Naive thymus-derived CD8-positive, alpha-beta T cell (primary cell): ENCODE measurements around the gene DOLPP1. TPM values are rescaled to one million over a fixed set of nuclear protein-coding genes. Genes with fewer than 3 reads are reported as not detected.

Source experiments
- ATAC-seq, 2 donors: fragments of 150-1000 bp; cut with Tn5 transposase in 1 of 2; sonication (Bioruptor Pico), chemical (Tn5 transposase) in 1 of 2; 1 replicate in 1 of 2; 2 replicates in 1 of 2; pipeline ENCODE4 v1.10.0; 2021; ENCODE audit warnings: mild to moderate bottlenecking in 2 of 2, moderate library complexity in 2 of 2
- POLR2A ChIA-PET: fragments of 350-600 bp; sonication (Branson Sonifier 250); formaldehyde crosslinking; loops from one replicate; lab custom pipeline; 2021; ENCODE audit warnings: antibody characterized with exemption; lab: Charles Lee
- DNase-seq, 10 donors: peaks; one replicate each; pipeline versions ENCODE4 v3.0.0 to v3.0.0-alpha.2; 2020 to 2022
- H3K27ac Mint-ChIP-seq, 10 donors: one replicate each; pipeline ENCODE4 v1.8.0; 2020 to 2022; ENCODE audit warnings: mild to moderate bottlenecking in 10 of 10, mixed read lengths in 10 of 10, moderate library complexity in 4 of 10, inconsistent platforms in 1 of 10
- H3K27me3 Mint-ChIP-seq, 5 donors: one replicate each; pipeline ENCODE4 v1.8.0; 2021 to 2022; ENCODE audit warnings: mixed read lengths in 5 of 5
- H3K36me3 Mint-ChIP-seq, 3 donors: one replicate each; pipeline ENCODE4 v1.8.0; 2020 to 2022; ENCODE audit warnings: mixed read lengths in 3 of 3, mild to moderate bottlenecking in 2 of 3, inconsistent platforms in 1 of 3
- H3K4me1 Mint-ChIP-seq, 4 donors: one replicate each; pipeline ENCODE4 v1.8.0; 2021 to 2022; ENCODE audit warnings: mixed read lengths in 4 of 4
- H3K4me3 Mint-ChIP-seq, 10 donors: one replicate each; pipeline ENCODE4 v1.8.0; 2020 to 2022; ENCODE audit warnings: mild to moderate bottlenecking in 10 of 10, mixed read lengths in 10 of 10, moderate library complexity in 6 of 10, inconsistent platforms in 1 of 10
- H3K9me3 Mint-ChIP-seq, 9 donors: one replicate each; pipeline ENCODE4 v1.8.0; 2020 to 2022; ENCODE audit warnings: mixed read lengths in 9 of 9, mild to moderate bottlenecking in 3 of 9, inconsistent platforms in 1 of 9, moderate library complexity in 1 of 9
- polyA plus RNA-seq, 3 donors: library from polyadenylated mRNA; unstranded; fragments of 300-500 nt; fragmentation: Illumina TruSeq; gene quantifications; one replicate each; pipeline ENCODE4 v1.2.3, GENCODE V29; 2021
- total RNA-seq, 8 experiments: library from RNA in 2 of 8; stranded (reverse) in 2 of 8; gene quantifications; one replicate each; pipeline ENCODE4 v1.2.3 and lab custom pipeline; 2021 to 2026

Gene DOLPP1
- total and polyA plus RNA-seq, 5 experiments from 2014 or later = 5.7 to 11.1 (median 7.9) TPM

DNA sequence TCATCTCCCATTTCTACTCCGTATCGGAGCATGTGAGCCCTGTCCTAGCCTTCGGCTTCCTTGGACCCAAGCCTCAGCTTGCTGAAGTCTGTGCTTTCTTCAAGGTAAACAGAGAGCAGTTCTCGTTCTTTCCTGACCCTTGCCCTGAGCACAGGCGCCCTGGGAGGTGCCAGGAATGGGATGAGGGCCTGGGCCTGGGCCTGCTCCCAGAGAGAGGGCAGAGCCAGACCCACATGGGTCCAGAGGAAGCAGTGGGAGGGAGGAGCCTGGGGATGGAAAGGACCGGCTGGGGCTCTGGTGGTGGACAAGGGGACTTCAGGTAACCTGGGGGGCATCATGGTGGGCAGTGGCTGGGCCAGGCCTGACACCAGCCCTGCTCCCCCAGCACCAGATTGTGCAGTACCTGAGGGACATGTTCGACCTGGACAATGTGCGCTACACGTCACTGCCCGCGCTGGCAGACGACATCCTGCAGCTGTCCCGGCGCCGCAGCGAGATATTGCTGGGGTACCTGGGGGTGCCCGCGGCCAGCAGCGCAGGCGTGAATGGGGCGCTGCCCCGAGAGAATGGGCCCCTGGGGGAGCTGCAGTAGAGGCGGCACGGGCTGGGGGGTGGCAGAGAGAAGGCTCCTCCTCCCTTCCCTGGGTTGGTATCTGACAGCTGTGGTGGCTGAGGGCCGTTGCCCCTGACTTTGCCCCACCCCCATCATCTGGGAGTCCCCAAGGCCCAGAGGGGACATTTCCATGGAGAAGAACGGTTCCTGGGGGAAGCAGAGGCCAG is 10.9 kb upstream of the DOLPP1 start:
- no peaks in the 10 kb centered on the region for H3K9me3 Mint-ChIP-seq
- peak overlapping the region in 6 of 10 donors; percentile 11 to 87 (median 76) for H3K4me3 Mint-ChIP-seq
- H3K4me1 Mint-ChIP-seq = peaks cover 20 to 60% (median 48%) of the 10 kb centered on the region in 4 donors
- H3K36me3 Mint-ChIP-seq = peaks cover 0 to 16% (median 0%) of the 10 kb centered on the region in 3 donors
- ATAC-seq (no peak), DNase-seq (no peak)
- peak overlapping the region; percentile 40 to 96 (median 90) for H3K27ac Mint-ChIP-seq
- POLR2A ChIA-PET = interaction anchor here (0.6 to 3.4 kb wide), 6 partner anchors 11 to 346 kb away, joined by 3 to 39 read pairs (median 5); partner anchors contain the start of genes CRAT, DOLPP1, MIGA2 and PTPA
- no peaks in the 10 kb centered on the region for H3K27me3 Mint-ChIP-seq

DNA sequence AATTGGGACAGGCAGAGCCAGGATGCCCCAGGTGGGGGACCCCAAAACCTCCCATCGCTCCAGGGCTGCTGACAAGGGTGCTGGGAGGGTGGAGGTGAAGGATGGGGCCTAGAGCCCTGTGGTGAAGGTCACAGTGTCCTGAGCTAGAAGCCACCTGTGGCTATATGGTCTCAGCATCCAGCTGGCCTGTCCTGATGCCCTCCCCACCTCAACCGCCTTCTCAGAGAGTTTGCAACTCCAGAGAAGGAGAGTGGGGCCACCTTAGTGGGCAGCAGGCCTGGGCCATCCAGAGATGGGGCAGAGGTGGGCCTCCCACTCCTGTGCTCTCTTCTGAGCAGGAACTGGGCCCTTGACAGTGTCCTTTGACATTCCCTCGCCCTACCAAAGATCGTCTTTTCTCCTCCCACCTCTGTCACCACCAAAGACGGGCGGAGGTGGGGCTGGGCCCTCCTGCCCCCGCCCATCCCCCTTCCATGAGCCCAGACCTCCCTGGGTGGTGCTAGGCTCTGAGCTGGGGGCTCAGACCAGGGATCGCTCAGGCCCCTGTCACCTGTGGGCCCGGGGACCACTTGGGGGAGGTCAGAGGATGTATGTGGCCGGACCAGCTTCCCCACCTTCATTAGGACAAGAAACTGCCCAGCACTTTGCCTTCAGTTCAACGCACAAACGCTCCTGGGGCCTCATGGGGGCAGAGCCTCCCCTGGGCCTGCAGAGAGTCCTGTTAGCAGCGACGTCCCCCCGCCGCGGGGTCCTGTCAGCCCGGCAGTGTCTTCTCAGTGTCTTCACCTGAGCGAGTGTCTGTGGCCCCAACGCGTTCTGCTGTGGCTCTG is 10.0 kb upstream of the DOLPP1 start:
- DNase-seq = no peak
- POLR2A ChIA-PET = interaction anchor here (0.6 to 3.4 kb wide), 4 partner anchors 10 to 36 kb away, joined by 3 to 39 read pairs (median 5); partner anchors contain the start of gene DOLPP1
- ATAC-seq = no peak
- peak overlapping the region in 2 of 10 donors; percentile 10 to 62 for H3K4me3 Mint-ChIP-seq
- no peaks in the 10 kb centered on the region for H3K27me3 Mint-ChIP-seq
- peaks cover 20 to 60% (median 48%) of the 10 kb centered on the region in 4 donors for H3K4me1 Mint-ChIP-seq
- H3K9me3 Mint-ChIP-seq = no peaks in the 10 kb centered on the region
- peaks cover 0 to 9% (median 0%) of the 10 kb centered on the region in 3 donors for H3K36me3 Mint-ChIP-seq
- H3K27ac Mint-ChIP-seq = peak overlapping the region in 9 of 10 donors; percentile 21 to 84 (median 40)

DNA sequence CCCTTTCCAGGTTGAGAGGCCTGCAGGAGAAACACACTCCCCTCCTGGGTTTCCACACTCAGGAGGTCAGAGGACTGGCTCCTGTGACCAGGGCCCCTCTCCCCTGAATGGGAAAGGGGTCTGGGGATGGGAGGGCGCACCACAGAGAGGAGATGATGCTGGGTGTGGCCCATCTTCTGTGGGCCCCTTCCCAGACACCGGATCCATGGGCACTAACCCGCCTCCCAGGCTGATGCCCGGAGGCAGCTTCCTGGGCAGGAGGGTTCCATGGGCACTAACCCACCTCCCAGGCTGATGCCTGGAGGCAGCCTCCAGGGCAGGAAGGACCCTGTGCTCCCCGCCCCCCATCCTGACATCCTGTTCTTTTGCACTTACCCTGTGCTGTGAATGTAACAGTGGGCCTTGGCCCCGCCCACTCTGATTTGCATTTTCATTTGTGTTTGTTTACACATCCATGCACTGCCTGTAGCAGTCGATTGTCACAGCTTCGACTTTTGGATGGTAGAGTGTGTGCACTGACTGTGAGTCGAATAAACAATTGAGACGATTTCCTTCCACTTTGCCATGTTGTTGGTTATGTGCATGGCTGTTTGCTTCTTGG is 9.3 kb upstream of the DOLPP1 start:
- H3K27ac Mint-ChIP-seq = peak overlapping the region in 9 of 10 donors; percentile 21 to 84 (median 71)
- H3K9me3 Mint-ChIP-seq = no peaks in the 10 kb centered on the region
- H3K4me3 Mint-ChIP-seq = peak overlapping the region in 5 of 10 donors; percentile 58 to 66 (median 60)
- H3K4me1 Mint-ChIP-seq = peaks cover 20 to 60% (median 48%) of the 10 kb centered on the region in 4 donors
- POLR2A ChIA-PET = interaction anchor here (0.5 to 2.1 kb wide), 6 partner anchors 10 to 1155 kb away, joined by 3 to 6 read pairs (median 3); partner anchors contain the start of genes DOLPP1, SPTAN1 and ST6GALNAC4
- no peaks in the 10 kb centered on the region for H3K27me3 Mint-ChIP-seq
- H3K36me3 Mint-ChIP-seq = peaks cover 0 to 5% (median 0%) of the 10 kb centered on the region in 3 donors
- ATAC-seq (peak in 1 of 2 donors; percentile 38), DNase-seq (peak in 7 of 10 donors; percentile 16 to 71 (median 36))

DNA sequence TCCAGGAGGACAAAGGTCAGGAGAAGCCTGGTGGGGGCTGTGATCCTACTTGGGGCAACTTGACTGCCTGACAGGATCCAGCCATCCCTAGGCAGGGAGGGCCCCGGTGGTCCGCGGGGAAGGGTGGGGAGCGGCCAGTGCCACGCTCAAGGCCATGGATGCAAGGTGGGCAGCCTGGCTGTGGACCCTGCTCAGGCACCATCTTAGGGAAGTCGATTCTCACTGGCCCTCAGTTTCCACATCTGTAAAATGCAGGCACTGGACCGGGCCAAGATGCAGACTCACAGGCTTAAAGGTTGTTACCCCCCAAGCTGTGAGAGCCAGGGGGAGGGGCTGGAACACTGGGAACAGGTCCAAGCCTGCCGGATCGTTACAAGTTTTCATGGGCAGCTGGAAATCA is 8.7 kb upstream of the DOLPP1 start:
- POLR2A ChIA-PET = interaction anchor here (0.5 to 2.1 kb wide), 4 partner anchors 9 to 1155 kb away, joined by 3 to 4 read pairs (median 3); partner anchors contain the start of genes DOLPP1, SPTAN1 and ST6GALNAC4
- Mint-ChIP-seq H3K9me3 (no peaks in the 10 kb centered on the region), H3K4me3 (peak overlapping the region in 4 of 10 donors; percentile 58 to 66 (median 60)), H3K27ac (peak overlapping the region in 9 of 10 donors; percentile 21 to 84 (median 71)), H3K27me3 (no peaks in the 10 kb centered on the region), H3K36me3 (peaks cover 0 to 2% (median 0%) of the 10 kb centered on the region in 3 donors), H3K4me1 (peaks cover 20 to 60% (median 48%) of the 10 kb centered on the region in 4 donors)
- ATAC-seq (no peak), DNase-seq (no peak)

DNA sequence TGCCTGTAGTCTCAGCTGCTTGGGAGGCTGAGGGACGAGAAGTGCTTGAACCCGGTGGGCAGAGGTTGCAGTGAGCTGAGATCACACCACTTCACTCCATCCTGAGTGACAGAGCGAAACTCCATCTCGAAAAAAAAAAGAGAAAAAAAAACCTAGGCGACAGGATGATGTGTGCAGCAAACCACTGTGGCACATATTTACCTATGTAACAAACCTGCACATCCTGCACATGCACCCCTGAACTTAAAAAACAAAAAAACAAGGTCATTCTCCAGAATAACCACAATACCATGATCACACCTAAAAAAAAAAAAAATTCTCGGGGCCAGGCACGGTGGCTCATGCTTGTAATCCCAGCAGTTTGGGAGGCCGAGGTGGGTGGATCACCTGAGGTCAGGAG is 7.5 kb upstream of the DOLPP1 start:
- H3K36me3 Mint-ChIP-seq = peaks cover 0 to under 1% (median 0%) of the 10 kb centered on the region in 3 donors
- DNase-seq (peak in 2 of 10 donors; percentile 29 to 39), ATAC-seq (no peak)
- peaks cover 19 to 56% (median 44%) of the 10 kb centered on the region in 4 donors for H3K4me1 Mint-ChIP-seq
- H3K9me3 Mint-ChIP-seq = no peaks in the 10 kb centered on the region
- H3K27ac Mint-ChIP-seq = peak overlapping the region; percentile 6 to 76 (median 53)
- H3K27me3 Mint-ChIP-seq = no peaks in the 10 kb centered on the region
- H3K4me3 Mint-ChIP-seq = no peak overlapping the region
- POLR2A ChIA-PET = interaction anchor here (2.1 kb wide), 1 partner anchor 8 kb away, joined by 4 read pairs; the partner anchor contains the start of gene DOLPP1

DNA sequence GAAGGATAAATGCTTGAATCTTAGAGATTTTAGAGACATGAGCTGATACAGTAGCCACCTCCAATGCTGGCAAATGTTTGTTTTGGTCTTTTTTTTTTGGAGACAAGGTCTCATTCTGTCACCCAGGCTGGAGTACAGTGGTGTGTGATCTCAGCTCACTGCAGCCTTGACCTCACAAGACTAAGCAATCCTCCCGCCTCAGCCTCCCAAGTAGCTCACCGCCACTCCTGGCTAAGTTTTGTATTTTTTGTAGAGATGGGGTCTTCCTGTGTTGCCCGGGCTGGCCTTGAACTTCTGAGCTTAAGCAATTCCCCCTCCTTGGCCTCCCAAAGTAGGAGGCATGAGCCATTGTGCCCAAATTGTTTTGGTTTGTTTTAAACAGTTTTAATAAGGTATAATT is 6.8 kb upstream of the DOLPP1 start:
- no peaks in the 10 kb centered on the region for H3K36me3 Mint-ChIP-seq
- no peaks in the 10 kb centered on the region for H3K27me3 Mint-ChIP-seq
- H3K27ac Mint-ChIP-seq = peak overlapping the region in 3 of 10 donors; percentile 22 to 53 (median 51)
- POLR2A ChIA-PET = no interaction called here
- no peak for ATAC-seq
- no peak for DNase-seq
- no peak overlapping the region for H3K4me3 Mint-ChIP-seq
- H3K9me3 Mint-ChIP-seq = no peaks in the 10 kb centered on the region
- peaks cover 14 to 49% (median 37%) of the 10 kb centered on the region in 4 donors for H3K4me1 Mint-ChIP-seq

DNA sequence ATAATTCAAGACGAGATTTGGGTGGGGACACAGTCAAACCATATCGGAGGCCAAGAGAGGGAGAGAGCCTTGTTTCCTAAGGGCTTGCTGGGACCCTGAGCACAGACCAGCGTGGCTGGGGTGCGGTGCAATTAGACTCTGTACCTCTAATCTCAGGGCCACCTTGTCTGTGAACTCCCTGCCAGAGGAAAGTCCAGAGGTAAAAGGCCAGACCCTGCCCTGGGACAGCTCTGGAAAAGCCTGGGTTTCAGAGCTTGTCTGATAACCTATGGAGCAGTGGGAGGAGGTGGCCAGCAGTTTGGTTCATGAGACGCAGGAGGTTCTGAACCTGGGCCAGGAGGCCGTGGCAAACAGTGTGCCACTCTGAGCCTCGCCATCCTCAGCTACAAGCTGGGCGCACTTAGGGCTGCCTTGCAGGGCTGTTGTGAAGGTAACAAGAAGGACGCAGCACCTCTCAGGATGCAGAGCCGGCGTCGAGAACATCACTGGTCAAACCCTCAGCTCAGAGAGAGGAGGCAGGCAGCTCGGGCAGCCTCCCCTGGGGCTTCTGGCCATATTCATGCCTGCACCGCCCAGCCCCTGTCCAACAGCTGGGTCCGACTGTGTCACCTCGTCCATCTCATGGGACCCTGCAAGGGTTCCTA is 4.8 kb upstream of the DOLPP1 start:
- no peak overlapping the region for H3K27ac Mint-ChIP-seq
- peaks cover 5 to 43% (median 29%) of the 10 kb centered on the region in 4 donors for H3K4me1 Mint-ChIP-seq
- ATAC-seq (no peak), DNase-seq (no peak)
- H3K27me3 Mint-ChIP-seq = no peaks in the 10 kb centered on the region
- H3K36me3 Mint-ChIP-seq = no peaks in the 10 kb centered on the region
- no peaks in the 10 kb centered on the region for H3K9me3 Mint-ChIP-seq
- POLR2A ChIA-PET = no interaction called here
- no peak overlapping the region for H3K4me3 Mint-ChIP-seq

DNA sequence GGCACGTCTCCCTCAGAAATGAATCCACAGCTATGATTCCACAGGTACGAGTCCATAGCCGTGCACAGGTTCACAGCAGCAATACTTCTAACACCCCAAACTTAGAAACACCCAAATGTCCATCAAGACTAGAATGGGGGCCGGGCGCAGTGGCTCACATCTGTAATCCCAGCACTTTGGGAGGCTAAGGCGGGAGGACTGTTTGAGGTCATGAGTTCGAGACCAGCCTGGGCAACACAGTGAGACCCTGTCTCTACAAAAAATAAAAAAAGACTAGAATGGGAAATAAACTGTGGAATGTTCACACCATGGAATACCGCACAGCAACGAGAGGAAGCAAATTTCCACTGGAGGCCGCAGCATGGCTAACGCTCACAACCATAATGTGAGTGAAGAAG is 4.3 kb upstream of the DOLPP1 start:
- H3K4me3 Mint-ChIP-seq = no peak overlapping the region
- H3K9me3 Mint-ChIP-seq = no peaks in the 10 kb centered on the region
- POLR2A ChIA-PET = no interaction called here
- DNase-seq (no peak), ATAC-seq (no peak)
- H3K27me3 Mint-ChIP-seq = no peaks in the 10 kb centered on the region
- no peaks in the 10 kb centered on the region for H3K36me3 Mint-ChIP-seq
- H3K27ac Mint-ChIP-seq = peak overlapping the region in 1 of 10 donors; percentile 48
- H3K4me1 Mint-ChIP-seq = peaks cover 5 to 40% (median 27%) of the 10 kb centered on the region in 4 donors

DNA sequence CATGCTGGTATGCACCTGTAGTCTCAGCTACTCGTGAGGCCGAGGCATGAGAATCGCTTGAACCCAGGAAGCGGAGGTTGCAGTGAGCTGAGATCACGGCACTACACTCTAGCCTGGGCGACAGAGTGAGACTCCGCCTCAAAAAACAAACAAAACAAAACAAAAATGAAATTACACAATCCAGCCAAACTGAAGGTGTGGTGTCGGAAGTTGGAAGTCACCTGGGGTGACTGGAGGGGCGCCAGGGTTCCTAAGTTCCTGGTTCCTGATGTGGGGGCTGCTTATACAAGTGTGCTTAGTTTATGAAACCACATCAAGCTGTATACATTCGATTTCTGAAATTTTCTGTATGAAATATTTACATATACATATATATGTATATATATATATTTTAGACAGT is 3.7 kb upstream of the DOLPP1 start:
- Mint-ChIP-seq H3K9me3 (no peaks in the 10 kb centered on the region), H3K27ac (no peak overlapping the region), H3K27me3 (no peaks in the 10 kb centered on the region), H3K4me1 (peaks cover 5 to 40% (median 27%) of the 10 kb centered on the region in 4 donors), H3K36me3 (no peaks in the 10 kb centered on the region), H3K4me3 (no peak overlapping the region)
- ATAC-seq = no peak
- POLR2A ChIA-PET = no interaction called here
- DNase-seq = no peak

DNA sequence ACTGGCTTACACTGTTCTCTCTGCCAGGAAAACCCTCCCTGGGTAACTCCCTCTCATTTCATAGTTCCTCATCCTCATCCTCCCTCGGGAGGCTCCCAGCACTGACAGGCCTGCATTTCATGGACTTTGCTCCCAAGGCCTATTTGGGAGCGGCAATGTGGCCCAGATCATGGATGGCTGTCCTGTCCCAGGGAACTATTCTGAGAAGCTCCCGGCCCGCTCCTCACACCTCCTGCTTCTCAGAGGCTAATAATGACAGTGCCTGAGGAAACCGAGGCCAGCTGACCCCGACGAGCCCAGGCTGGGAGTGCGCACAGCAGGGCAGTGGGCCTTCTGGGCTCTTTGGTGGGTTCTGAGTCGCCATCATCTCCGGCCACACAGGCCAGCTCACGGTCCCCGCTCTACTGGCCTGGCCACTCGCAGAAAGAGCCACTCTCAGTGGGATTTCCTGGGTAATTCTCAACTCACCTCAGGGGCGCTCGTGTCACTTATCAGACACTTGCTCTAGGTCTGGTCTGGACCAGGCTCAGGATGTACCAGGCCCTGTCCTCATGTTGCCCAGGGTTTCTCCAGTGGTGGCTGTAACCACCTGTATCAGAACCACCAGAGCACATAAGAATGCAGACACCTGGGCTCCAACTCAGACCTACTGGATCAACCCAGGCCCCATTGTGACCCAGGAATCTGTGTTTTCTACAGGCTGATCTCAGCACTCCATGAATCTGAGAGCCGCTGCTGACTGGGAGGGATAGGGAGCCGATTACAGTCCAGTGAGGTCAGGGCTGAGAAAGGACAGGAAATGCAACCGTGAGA is 2.0 kb upstream of the DOLPP1 start:
- POLR2A ChIA-PET = no interaction called here
- no peaks in the 10 kb centered on the region for H3K36me3 Mint-ChIP-seq
- H3K4me3 Mint-ChIP-seq = peak overlapping the region; percentile 36 to 88 (median 55)
- H3K9me3 Mint-ChIP-seq = no peaks in the 10 kb centered on the region
- ATAC-seq (no peak), DNase-seq (no peak)
- peaks cover 4 to 41% (median 28%) of the 10 kb centered on the region in 4 donors for H3K4me1 Mint-ChIP-seq
- no peaks in the 10 kb centered on the region for H3K27me3 Mint-ChIP-seq
- H3K27ac Mint-ChIP-seq = peak overlapping the region in 3 of 10 donors; percentile 24 to 79 (median 53)

DNA sequence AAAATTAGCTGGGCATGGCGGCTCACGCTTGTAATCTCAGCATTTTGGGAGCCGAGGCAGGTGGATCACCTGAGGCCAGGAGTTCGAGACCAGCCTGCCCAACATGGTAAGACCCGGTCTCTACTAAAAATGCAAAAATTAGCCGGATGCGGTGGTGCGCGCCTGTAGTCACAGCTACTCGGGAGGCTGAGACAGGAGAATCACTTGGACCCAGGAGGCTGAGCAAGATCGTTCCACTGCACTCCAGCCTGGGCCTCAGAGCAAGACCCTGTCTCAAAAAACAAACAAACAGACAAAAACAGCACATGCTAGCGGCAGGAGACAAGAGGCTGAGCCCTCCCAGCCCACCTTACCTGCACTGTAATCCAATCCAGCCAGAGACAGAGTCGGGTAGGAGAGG is 1.1 kb upstream of the DOLPP1 start:
- peak overlapping the region; percentile 50 to 93 (median 89) for H3K4me3 Mint-ChIP-seq
- H3K27ac Mint-ChIP-seq = peak overlapping the region in 5 of 10 donors; percentile 41 to 96 (median 83)
- peaks cover 5 to 38% (median 27%) of the 10 kb centered on the region in 4 donors for H3K4me1 Mint-ChIP-seq
- H3K9me3 Mint-ChIP-seq = no peaks in the 10 kb centered on the region
- peaks cover 0 to 1% (median 0%) of the 10 kb centered on the region in 3 donors for H3K36me3 Mint-ChIP-seq
- DNase-seq = no peak
- no peaks in the 10 kb centered on the region for H3K27me3 Mint-ChIP-seq
- ATAC-seq = no peak
- POLR2A ChIA-PET = interaction anchor here (0.9 to 2.3 kb wide), 5 partner anchors 10 to 829 kb away, joined by 3 to 39 read pairs (median 12); partner anchors contain the start of gene MIGA2
